HG02852 (cell line): ENCODE results near the gene PADI3.

Source experiments
- ATAC-seq: cut with Tn5 transposase; IDR thresholded peaks from one replicate; pipeline ENCODE4 v1.9.1; 2021; ENCODE audit warnings: mild to moderate bottlenecking, moderate library complexity; ENCODE audit not compliant: unreplicated experiment

The PADI3 gene

DNA sequence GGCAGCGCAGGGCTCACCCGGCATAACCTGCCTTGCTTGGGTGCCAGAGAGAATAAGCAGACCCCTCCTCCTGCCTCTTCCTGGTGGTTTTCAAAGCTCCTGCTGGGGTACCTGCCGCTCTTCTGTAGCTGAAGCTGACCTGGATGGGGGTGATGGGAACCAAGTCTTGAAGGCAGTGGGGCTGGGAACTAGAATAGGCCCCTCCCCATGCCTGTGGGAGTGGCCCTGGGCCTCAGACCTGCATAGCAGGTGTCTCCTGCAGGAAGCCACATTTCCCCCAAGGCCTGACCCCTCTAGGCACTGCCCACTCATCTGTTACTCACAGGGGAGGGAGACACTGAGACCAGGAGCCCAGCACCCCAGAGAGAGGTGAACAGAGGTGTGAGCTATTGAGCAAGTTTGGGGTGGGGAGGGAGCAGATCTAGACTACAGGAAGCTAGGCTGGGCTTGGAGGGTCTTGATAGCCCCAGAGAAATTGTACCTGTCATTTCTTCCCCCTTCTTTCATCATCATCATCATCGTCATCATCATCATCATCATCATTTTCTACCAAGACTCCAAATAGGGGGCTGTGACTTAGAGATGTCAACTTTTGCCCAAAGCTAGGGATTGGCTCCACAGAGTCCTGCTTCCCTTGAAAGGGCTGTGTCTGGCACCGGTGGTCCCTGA, 33.9 kb upstream of the PADI3 start:
- ATAC-seq = no peak

DNA sequence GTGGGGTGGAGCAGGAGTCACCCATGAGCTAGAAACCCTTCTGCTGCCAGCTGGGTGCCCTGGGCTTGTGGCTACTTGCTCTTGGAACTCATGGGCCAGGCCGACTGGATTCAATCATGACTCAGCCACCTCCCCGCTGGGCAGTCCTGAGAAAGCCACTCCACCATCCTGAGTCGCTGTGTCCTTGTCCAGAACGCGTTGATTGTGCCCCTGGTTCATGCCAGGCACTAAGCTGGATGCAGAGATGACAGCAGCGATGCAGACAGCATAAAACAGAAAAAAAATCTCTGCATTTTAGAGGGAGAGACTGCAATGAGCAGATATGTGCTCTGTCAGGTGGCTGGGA, 33.4 kb upstream of the PADI3 start:
- no peak for ATAC-seq

DNA sequence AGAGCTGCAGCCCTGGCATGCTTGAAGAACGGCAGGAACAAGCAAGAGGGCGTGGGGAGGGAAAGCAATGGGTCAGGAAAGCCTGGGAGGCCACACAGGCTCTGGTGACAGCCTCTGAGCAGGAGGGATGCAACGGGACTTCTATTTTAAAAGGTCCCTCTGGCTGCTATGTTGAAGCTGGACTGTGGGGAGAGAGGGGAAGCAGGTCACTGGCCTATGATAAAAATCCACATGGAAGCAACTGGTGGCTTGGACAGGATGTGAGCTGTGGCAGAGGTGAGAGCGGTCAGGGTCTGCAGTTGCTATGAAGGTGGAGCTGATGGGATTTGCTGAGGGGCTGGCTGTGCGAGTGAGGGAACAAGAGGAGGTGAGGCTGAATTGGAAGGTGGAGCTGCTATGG, 32.8 kb upstream of the PADI3 start:
- ATAC-seq = no peak

DNA sequence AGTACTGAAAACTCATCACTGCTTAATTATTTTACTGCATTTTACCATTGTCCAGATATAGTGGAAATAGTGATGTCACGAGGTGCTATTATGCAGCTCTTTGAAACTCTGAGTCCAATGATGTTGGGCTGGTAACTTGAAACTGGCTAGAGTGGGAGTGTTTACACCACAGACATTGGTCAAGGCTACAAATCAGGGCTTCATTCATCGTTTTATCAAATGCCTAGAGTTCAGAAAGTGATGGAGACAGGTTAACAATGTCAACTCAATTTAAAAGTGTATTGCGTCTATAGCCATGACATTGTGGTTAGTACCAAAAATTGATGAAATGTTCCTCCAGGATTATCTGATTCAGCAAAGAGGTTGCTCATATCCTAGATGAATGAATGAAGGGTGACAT, 31.3 kb upstream of the PADI3 start:
- ATAC-seq = no peak

DNA sequence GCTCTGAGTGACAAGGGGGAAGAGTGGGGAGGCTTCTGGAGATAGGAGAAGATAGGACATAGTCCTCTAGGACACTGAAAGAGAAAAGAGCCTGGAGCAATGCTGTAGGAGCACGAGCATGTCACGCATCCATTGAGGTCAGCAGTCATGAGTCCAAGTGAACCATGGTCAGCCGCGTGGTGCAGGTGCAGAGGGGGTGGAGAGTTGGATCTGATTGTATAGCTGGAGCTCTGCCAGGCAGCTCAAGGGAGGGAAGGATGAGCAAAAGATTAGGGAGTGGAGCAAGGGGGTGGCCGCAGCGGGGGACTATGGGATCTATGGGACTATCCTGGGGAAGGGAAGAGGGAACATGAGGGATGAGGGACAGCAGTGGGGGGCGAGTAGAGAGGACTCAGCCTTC, 30.0 kb upstream of the PADI3 start:
- ATAC-seq = no peak

- no peak for ATAC-seq
These were observed 28.6 kb upstream of the PADI3 start for GRCh38 chr1:17220287-17220686.

DNA sequence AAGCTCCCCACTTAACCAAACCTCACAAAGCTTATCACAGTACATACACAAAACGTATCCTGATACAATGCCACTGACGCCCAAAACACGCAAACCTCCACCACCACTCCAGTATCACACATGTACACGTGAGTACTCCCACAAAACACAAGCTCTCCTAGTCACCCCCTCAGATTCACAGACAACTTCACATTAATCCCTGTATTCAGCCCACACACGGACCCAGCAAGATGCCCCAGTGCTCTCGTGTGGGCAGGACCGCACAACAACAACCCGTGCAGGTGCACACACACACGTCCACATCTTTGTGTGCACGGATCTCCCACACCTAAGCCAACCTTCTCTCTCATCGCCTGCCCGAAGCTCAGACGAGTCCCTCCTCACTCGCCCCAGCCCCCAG, 26.3 kb upstream of the PADI3 start:
- ATAC-seq = no peak

GRCh38 chr1:17224434-17224833, 24.5 kb upstream of the PADI3 start:
- ATAC-seq = no peak

DNA sequence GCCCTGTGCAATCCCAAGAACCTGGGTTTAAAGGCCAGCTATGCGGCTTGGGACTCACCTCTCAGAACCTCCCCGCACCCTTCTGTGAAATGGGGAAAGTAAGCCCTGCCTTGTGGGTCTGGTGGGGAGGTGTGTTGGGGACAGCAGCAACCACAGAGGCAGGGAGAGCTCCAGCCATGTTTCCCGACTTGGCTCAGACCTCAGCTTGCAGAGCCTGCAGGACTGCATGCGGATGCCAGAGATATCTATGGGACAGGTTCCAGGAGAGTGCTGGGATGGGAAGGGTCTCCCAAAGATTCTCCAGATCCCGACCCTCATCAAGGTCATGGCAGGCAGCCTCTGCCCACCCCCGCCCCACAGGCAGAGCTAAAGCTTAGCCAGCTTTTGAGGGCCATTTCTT, 23.8 kb upstream of the PADI3 start:
- ATAC-seq = no peak

DNA sequence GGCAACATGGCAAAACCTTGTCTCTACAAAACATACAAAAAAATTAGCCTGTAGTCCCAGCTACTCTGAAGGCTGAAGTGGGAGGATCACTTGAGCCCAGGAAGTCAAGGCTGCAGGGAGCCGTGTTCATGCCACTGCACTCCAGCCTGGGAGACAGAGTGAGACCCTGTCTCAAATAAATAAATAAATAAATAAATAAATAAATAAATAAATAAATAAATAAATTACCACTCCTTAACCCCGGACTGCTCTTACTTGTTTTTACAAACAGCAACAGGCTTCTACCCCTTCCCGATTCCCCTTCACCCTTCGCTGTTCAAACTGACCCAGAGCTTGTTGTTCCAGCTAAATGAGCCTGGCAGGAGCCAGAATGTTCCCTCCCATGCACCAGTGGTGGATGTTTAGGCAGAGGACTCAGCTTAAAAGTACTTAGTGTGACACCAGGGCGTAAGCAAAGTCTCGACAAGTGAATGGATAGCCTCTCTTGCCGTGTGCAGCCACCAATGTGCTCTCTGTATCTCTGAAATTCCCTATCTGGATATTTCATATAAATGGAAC, 21.5 kb upstream of the PADI3 start:
- no peak for ATAC-seq

GRCh38 chr1:17228619-17229018, 20.3 kb upstream of the PADI3 start:
- ATAC-seq = no peak

- ATAC-seq = no peak
These were observed 19.5 kb upstream of the PADI3 start for GRCh38 chr1:17229379-17229778.

- ATAC-seq = no peak
These were observed 18.8 kb upstream of the PADI3 start for GRCh38 chr1:17230106-17230505.

GRCh38 chr1:17230671-17231310, 18.1 kb upstream of the PADI3 start:
- ATAC-seq = no peak

DNA sequence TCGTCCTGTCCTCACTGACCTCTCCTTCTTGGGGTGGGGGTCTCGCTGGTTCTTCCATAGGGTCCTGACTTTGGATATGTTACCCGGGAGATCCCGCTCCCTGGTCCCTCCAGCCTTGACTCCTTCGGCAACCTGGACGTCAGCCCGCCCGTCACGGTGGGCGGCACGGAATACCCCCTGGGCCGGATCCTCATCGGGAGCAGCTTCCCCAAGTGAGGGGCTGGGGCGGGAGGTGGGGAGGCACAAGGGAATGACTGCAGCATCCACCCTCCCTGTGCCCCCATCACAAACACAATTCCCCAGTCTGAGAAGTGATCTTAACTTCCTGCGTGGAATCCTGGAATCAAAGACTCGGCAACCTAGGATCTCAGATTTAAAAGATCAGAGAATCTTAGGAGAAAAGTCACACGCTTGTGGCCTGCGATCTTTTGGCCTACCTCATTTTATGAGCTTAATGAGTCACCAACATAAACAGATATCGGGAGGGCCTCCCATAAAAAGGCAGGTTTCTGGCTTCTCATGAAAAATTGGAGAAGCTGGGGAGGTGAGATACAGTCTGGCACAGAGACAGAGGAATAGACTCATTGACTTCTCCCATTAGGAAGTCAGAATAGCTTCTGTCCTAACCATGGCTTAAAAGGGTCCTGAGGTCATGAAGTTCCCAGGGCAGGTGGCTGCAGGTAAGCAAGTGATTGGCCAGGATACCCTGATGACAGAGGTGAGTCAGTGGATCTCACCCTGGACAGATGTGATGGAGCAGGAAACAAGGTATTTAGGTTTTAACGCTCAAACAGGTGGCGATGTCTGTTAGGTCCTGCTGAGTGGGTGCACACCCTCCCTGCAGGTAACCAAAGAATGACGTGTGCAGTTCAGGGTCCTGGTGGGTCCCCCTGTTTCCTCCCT, 15.9 kb upstream of the PADI3 start:
- ATAC-seq = no peak

GRCh38 chr1:17233675-17234320, 15.1 kb upstream of the PADI3 start:
- ATAC-seq = no peak

- no peak for ATAC-seq
These were observed 14.5 kb upstream of the PADI3 start for GRCh38 chr1:17234405-17234804.

- no peak for ATAC-seq
These were observed 13.6 kb upstream of the PADI3 start for GRCh38 chr1:17235135-17235885.

DNA sequence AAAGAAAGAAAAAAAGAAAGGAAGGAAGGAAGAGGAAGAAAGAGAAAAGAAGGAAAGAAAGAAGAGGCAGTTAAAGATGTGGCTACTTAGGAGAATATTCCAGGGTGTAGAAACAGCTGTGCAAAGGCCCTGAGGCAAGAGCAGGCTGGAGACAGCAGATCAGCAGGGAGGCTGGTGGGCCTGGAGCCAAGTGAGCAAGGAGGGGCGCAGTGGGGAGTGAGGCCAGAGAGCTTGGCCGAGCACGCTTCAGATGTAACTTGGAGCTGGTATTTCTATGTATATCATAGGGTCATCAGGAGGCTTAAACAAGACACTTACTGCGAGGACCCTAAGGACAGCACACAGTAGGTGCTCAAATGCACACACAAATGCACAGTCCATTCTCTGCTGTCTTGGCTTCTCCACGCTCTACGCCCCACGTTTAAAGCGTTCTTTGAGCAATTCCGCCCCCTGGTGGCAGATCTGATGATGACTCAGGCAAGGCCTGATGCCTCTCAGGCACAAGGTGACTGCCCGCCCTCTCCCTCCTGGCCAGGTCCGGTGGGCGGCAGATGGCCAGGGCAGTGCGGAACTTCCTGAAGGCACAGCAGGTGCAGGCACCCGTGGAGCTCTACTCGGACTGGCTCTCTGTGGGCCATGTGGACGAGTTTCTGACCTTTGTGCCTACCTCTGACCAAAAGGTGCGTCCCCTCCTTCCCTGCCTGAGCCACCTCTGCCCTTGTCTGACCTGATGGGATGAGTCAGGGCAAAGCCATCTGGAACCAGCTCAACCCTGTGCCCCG, 11.9 kb upstream of the PADI3 start:
- ATAC-seq = no peak

GRCh38 chr1:17237561-17237903, 11.4 kb upstream of the PADI3 start:
- ATAC-seq = no peak
